Endothelial cell of umbilical vein (primary cell): ENCODE data around the gene HSP90AB1.

Experiments used
- CTCF ChIP-seq, 2 donors: IDR thresholded peaks; 1 replicate in 1 of 2; 2 replicates in 1 of 2; pipeline ENCODE4 v1.5.1; 2011; ENCODE audit warnings: low read length in 2 of 2, mild to moderate bottlenecking in 2 of 2, moderate library complexity in 2 of 2, control low read depth in 1 of 2, inconsistent platforms in 1 of 2, low read depth in 1 of 2; ENCODE audit not compliant: insufficient read depth in 1 of 2; ENCODE audit errors: extremely low read depth in 1 of 2
- EZH2 ChIP-seq: IDR thresholded peaks from 2 replicates; pipeline ENCODE4 v1.6.1; 2012; ENCODE audit warnings: borderline replicate concordance, low read depth, mild to moderate bottlenecking, moderate library complexity, low read length, inconsistent platforms; ENCODE audit not compliant: severe bottlenecking
- FOS ChIP-seq: IDR thresholded peaks from 2 replicates; pipeline ENCODE4 v1.6.1; 2011; ENCODE audit warnings: mild to moderate bottlenecking, low read length, moderate library complexity, borderline replicate concordance; ENCODE audit not compliant: insufficient read depth
- JUN ChIP-seq: IDR thresholded peaks from 2 replicates; pipeline ENCODE4 v1.6.1; 2011; ENCODE audit warnings: borderline replicate concordance, low read depth; ENCODE audit not compliant: insufficient read length, insufficient read depth
- MAX ChIP-seq: IDR thresholded peaks from 2 replicates; pipeline ENCODE4 v1.6.1; 2011; ENCODE audit not compliant: insufficient read depth, insufficient read length
- MYC ChIP-seq: IDR thresholded peaks from one replicate; pipeline ENCODE4 v1.6.1; 2011; ENCODE audit warnings: mild to moderate bottlenecking, low read depth, low read length
- POLR2A ChIP-seq: IDR thresholded peaks from 2 replicates; pipeline ENCODE4 v1.6.1; 2012; ENCODE audit warnings: low read depth, mild to moderate bottlenecking, control low read depth, low read length
- POLR2AphosphoS5 ChIP-seq: IDR thresholded peaks from 2 replicates; pipeline ENCODE4 v1.6.1; 2012; ENCODE audit warnings: low read depth, mild to moderate bottlenecking, control low read depth, low read length, moderate library complexity; ENCODE audit not compliant: insufficient read depth

GRCh38 chr6:44267252-44267651 lies 20.4 kb downstream of the HSP90AB1 start:
- TF ChIP-seq CTCF (IDR thresholded peaks at IDR 0.05; ENCODE audit: extremely low read depth in 1 of 2, insufficient read depth in 1 of 2, low read depth in 1 of 2, low read length in 2 of 2), result no peak
- no peak for TF ChIP-seq POLR2A
- TF ChIP-seq JUN, result no peak
- no peak for TF ChIP-seq MYC
- no peak for TF ChIP-seq EZH2
- no peak for TF ChIP-seq POLR2AphosphoS5
- TF ChIP-seq MAX, result no peak
- TF ChIP-seq FOS, result no peak
